HEK293 (cell line): ENCODE data around the gene RANBP1.
"Not testable (repeated sequence)": the region's sequence is repeated elsewhere in the genome, so short reads cannot be mapped to it uniquely, and the experiment has no call there.

Source experiments
- CTCF ChIA-PET: fragments of 350-600 bp; formaldehyde crosslinking; extraction: SDS; loops from one replicate; lab custom pipeline; 2021; ENCODE audit warnings: antibody characterized with exemption; lab: Yijun Ruan, JAX
- POLR2A ChIA-PET: fragments of 300-600 bp; formaldehyde crosslinking; extraction: SDS; loops from one replicate; lab custom pipeline; 2020; ENCODE audit warnings: antibody characterized with exemption, inconsistent platforms; lab: Yijun Ruan, JAX
- H3K27ac ChIP-seq: fragments of 200-500 bp; sonication (Bioruptor generic); 2 replicates; pipeline ENCODE4 v1.5.1; 2014; ENCODE audit warnings: low read depth, low read length, control low read depth, inconsistent platforms; ENCODE audit errors: extremely low read depth
- H3K36me3 ChIP-seq, 2 experiments: fragments of 200-500 bp in 1 of 2; sonication (Bioruptor generic) in 1 of 2; 1 replicate in 1 of 2; 2 replicates in 1 of 2; pipeline ENCODE4 v1.5.1; 2014 to 2017; ENCODE audit warnings: inconsistent platforms in 2 of 2, low read length in 2 of 2; ENCODE audit not compliant: control insufficient read depth in 2 of 2, insufficient read depth in 1 of 2
- H3K4me1 ChIP-seq: fragments of 200-500 bp; sonication (Bioruptor generic); 2 replicates; pipeline ENCODE4 v1.5.1; 2014; ENCODE audit warnings: mild to moderate bottlenecking, low read length, inconsistent platforms; ENCODE audit not compliant: control insufficient read depth, insufficient read depth
- H3K4me3 ChIP-seq: 2 replicates; pipeline ENCODE4 v1.5.1; 2011; ENCODE audit warnings: low read depth, mild to moderate bottlenecking, control low read depth, low read length, moderate library complexity
- H3K9me3 ChIP-seq: fragments of 200-500 bp; sonication (Bioruptor generic); 2 replicates; pipeline ENCODE4 v1.5.1; 2014; ENCODE audit warnings: low read depth, low read length, inconsistent platforms; ENCODE audit not compliant: control insufficient read depth, insufficient read depth
- HOXA7 ChIP-seq: sonication (generic); formaldehyde crosslinking; IDR thresholded peaks from 2 replicates; pipeline ENCODE4 v1.8.1; 2022; ENCODE audit warnings: missing genetic modification reagents, borderline replicate concordance
- KLF8 ChIP-seq: fragments of 450-650 bp; formaldehyde crosslinking; IDR thresholded peaks from 2 replicates; pipeline ENCODE4 v1.5.1; 2016; ENCODE audit warnings: missing biosample characterization, missing genetic modification characterization
- OSR2 ChIP-seq: fragments of 450-650 bp; formaldehyde crosslinking; IDR thresholded peaks from 2 replicates; pipeline ENCODE4 v1.5.1; 2016; ENCODE audit warnings: missing biosample characterization, missing genetic modification characterization
- ZFP3 ChIP-seq: fragments of 450-650 bp; formaldehyde crosslinking; IDR thresholded peaks from 2 replicates; pipeline ENCODE4 v1.5.1; 2016; ENCODE audit warnings: low read depth, missing biosample characterization, missing genetic modification characterization
- ZFP37 ChIP-seq: fragments of 450-650 bp; formaldehyde crosslinking; IDR thresholded peaks from 2 replicates; pipeline ENCODE4 v1.5.1; 2016; ENCODE audit warnings: missing biosample characterization, missing genetic modification characterization
- ZIC2 ChIP-seq: fragments of 450-650 bp; formaldehyde crosslinking; IDR thresholded peaks from 2 replicates; pipeline ENCODE4 v1.5.1; 2016; ENCODE audit warnings: missing biosample characterization, missing genetic modification characterization
- ZNF366 ChIP-seq: fragments of 450-650 bp; formaldehyde crosslinking; conservative IDR thresholded peaks from 2 replicates; pipeline ENCODE4 v1.5.1; 2016; ENCODE audit warnings: missing biosample characterization, missing genetic modification characterization
- ZNF394 ChIP-seq: fragments of 450-650 bp; formaldehyde crosslinking; IDR thresholded peaks from 2 replicates; pipeline ENCODE4 v1.5.1; 2016; ENCODE audit warnings: missing biosample characterization, missing genetic modification characterization, mild to moderate bottlenecking, moderate library complexity, borderline replicate concordance
- ZNF48 ChIP-seq: fragments of 450-650 bp; formaldehyde crosslinking; IDR thresholded peaks from 2 replicates; pipeline ENCODE4 v1.5.1; 2016; ENCODE audit warnings: missing biosample characterization, missing genetic modification characterization
- ZNF501 ChIP-seq: fragments of 450-650 bp; formaldehyde crosslinking; IDR thresholded peaks from 2 replicates; pipeline ENCODE4 v1.5.1; 2016; ENCODE audit warnings: missing biosample characterization, missing genetic modification characterization
- ZNF747 ChIP-seq: fragments of 450-650 bp; formaldehyde crosslinking; IDR thresholded peaks from 2 replicates; pipeline ENCODE4 v1.5.1; 2016; ENCODE audit warnings: missing biosample characterization, missing genetic modification characterization
- ZSCAN16 ChIP-seq: fragments of 450-650 bp; formaldehyde crosslinking; IDR thresholded peaks from 2 replicates; pipeline ENCODE4 v1.5.1; 2016; ENCODE audit warnings: missing biosample characterization, missing genetic modification characterization
- ZSCAN30 ChIP-seq: fragments of 450-650 bp; IDR thresholded peaks from 2 replicates; pipeline ENCODE4 v1.5.1; 2018; ENCODE audit warnings: missing biosample characterization, mild to moderate bottlenecking, missing genetic modification characterization, moderate library complexity
- TF ChIP-seq, protein P1 (sequence below): fragments of 450-650 bp; formaldehyde crosslinking; conservative IDR thresholded peaks from 2 replicates; pipeline ENCODE4 v1.5.1; 2016; ENCODE audit warnings: low read depth, missing biosample characterization, missing genetic modification characterization
- TF ChIP-seq, protein P2 (sequence below): fragments of 450-650 bp; formaldehyde crosslinking; IDR thresholded peaks from 2 replicates; pipeline ENCODE4 v1.5.1; 2016; ENCODE audit warnings: missing biosample characterization, missing genetic modification characterization

RANBP1 gene

DNA sequence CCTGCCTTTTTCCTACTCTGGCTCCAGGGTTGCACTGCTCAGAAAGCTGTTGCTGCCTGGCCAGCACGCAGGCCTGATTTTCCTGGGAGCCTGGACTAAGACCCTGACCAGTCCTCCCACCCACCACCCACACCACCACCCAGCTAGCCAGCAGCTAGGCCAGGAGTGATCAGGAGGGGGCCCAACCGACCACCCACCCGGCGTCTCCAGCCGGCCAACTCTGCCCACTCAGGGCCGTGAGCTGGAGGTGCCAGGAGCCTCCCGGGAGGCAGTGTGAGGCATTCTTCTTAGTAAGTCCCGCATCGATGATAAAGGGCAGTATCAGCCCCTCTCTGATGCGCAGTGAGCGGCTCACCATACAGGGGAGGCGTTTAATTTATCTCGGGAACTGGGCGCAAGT, 43.6 kb downstream of the RANBP1 start:
- not testable (repeated sequence) for H3K4me1 ChIP-seq

GRCh38 chr22:20160041-20160440, 44.1 kb downstream of the RANBP1 start:
- H3K9me3 ChIP-seq, result no peaks in the 10 kb centered on the region
- ChIA-PET POLR2A (interaction anchor here (0.6 to 1.1 kb wide), 4 partner anchors 12 to 511 kb away, joined by 6 to 10 read pairs (median 7); no protein-coding TSS in a partner anchor), CTCF (interaction anchor here (0.7 to 1.6 kb wide), 5 partner anchors 13 to 125 kb away, joined by 3 to 11 read pairs (median 4); no protein-coding TSS in a partner anchor)
- no peak overlapping the region for H3K27ac ChIP-seq
- no peaks in the 10 kb centered on the region for H3K36me3 ChIP-seq
- no peak overlapping the region for H3K4me3 ChIP-seq
- peak; percentile 95 for TF ChIP-seq ZNF394 (tag by site-specific recombination)
- TF ChIP-seq ZFP3 (tag by site-specific recombination), result no peak
- TF ChIP-seq, protein P1, sequence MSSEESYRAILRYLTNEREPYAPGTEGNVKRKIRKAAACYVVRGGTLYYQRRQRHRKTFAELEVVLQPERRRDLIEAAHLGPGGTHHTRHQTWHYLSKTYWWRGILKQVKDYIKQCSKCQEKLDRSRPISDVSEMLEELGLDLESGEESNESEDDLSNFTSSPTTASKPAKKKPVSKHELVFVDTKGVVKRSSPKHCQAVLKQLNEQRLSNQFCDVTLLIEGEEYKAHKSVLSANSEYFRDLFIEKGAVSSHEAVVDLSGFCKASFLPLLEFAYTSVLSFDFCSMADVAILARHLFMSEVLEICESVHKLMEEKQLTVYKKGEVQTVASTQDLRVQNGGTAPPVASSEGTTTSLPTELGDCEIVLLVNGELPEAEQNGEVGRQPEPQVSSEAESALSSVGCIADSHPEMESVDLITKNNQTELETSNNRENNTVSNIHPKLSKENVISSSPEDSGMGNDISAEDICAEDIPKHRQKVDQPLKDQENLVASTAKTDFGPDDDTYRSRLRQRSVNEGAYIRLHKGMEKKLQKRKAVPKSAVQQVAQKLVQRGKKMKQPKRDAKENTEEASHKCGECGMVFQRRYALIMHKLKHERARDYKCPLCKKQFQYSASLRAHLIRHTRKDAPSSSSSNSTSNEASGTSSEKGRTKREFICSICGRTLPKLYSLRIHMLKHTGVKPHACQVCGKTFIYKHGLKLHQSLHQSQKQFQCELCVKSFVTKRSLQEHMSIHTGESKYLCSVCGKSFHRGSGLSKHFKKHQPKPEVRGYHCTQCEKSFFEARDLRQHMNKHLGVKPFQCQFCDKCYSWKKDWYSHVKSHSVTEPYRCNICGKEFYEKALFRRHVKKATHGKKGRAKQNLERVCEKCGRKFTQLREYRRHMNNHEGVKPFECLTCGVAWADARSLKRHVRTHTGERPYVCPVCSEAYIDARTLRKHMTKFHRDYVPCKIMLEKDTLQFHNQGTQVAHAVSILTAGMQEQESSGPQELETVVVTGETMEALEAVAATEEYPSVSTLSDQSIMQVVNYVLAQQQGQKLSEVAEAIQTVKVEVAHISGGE (tag by site-specific recombination), result no peak
- no peak for TF ChIP-seq ZNF747
- no peak for TF ChIP-seq ZFP37 (tag by site-specific recombination)
- no peak for TF ChIP-seq KLF8 (tag by site-specific recombination)
- no peak for TF ChIP-seq ZNF48 (tag by site-specific recombination)
- TF ChIP-seq ZSCAN30 (tag by site-specific recombination), result no peak
- TF ChIP-seq, protein P2, sequence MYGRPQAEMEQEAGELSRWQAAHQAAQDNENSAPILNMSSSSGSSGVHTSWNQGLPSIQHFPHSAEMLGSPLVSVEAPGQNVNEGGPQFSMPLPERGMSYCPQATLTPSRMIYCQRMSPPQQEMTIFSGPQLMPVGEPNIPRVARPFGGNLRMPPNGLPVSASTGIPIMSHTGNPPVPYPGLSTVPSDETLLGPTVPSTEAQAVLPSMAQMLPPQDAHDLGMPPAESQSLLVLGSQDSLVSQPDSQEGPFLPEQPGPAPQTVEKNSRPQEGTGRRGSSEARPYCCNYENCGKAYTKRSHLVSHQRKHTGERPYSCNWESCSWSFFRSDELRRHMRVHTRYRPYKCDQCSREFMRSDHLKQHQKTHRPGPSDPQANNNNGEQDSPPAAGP, result 0 out of 2 replicates have a peak, but pooled peaks have one; percentile 29
- TF ChIP-seq HOXA7 (CRISPR knock-in tag), result no peak
- no peak for TF ChIP-seq OSR2 (tag by site-specific recombination)
- TF ChIP-seq ZNF501 (tag by site-specific recombination), result no peak
- H3K4me1 ChIP-seq, result no peaks in the 10 kb centered on the region

More for the DNA sequence above, 43.6 kb downstream of the RANBP1 start:
- not testable (repeated sequence) for H3K27ac ChIP-seq, H3K9me3 ChIP-seq, H3K4me3 ChIP-seq, H3K36me3 ChIP-seq
- CTCF ChIA-PET, result interaction anchor here (0.7 to 1.6 kb wide), 7 partner anchors 13 to 125 kb away, joined by 3 to 11 read pairs (median 4); no protein-coding TSS in a partner anchor
- POLR2A ChIA-PET, result interaction anchor here (0.6 to 1.1 kb wide), 4 partner anchors 12 to 511 kb away, joined by 6 to 10 read pairs (median 7); no protein-coding TSS in a partner anchor

GRCh38 chr22:20164863-20165262, 49.0 kb downstream of the RANBP1 start:
- POLR2A ChIA-PET, result no interaction called here
- no peak overlapping the region for H3K4me3 ChIP-seq
- CTCF ChIA-PET, result no interaction called here
- TF ChIP-seq ZFP3 (tag by site-specific recombination) (no peak), ZNF366 (tag by site-specific recombination) (no peak), ZIC2 (tag by site-specific recombination) (peak; percentile 70), ZSCAN16 (tag by site-specific recombination) (peak; percentile 87)
- TF ChIP-seq, all 188 proteins: peak for 2
- H3K27ac ChIP-seq, result no peak overlapping the region
- H3K9me3 ChIP-seq, result no peaks in the 10 kb centered on the region
- H3K36me3 ChIP-seq, result no peaks in the 10 kb centered on the region
- no peaks in the 10 kb centered on the region for H3K4me1 ChIP-seq
